GM06990 (cell line): ENCODE data around the gene ULK4.

ENCODE experiments used
- DNase-seq: peaks from one replicate; pipeline ENCODE4 v3.0.0-alpha.2; 2011; ENCODE audit not compliant: insufficient read length; ENCODE audit errors: extremely low read depth
- H3K27me3 ChIP-seq: replicated peaks from 2 replicates; pipeline ENCODE4 v1.6.0; 2011; ENCODE audit warnings: low read length; ENCODE audit not compliant: control insufficient read depth, insufficient read depth
- H3K36me3 ChIP-seq: 2 replicates; pipeline ENCODE4 v1.5.1; 2011; ENCODE audit warnings: low read length; ENCODE audit not compliant: control insufficient read depth, insufficient read depth
- H3K4me3 ChIP-seq: replicated peaks from 2 replicates; pipeline ENCODE4 v1.5.1; 2011; ENCODE audit warnings: low read depth, mild to moderate bottlenecking, control low read depth, low read length
- CTCF ChIP-seq: IDR thresholded peaks from 2 replicates; pipeline ENCODE4 v1.5.1; 2011; ENCODE audit warnings: low read length, control low read depth, mild to moderate bottlenecking, inconsistent platforms; ENCODE audit not compliant: insufficient read depth, poor library complexity, severe bottlenecking

The ULK4 gene

GRCh38 chr3:41276191-41276590, 685.7 kb downstream of the ULK4 start:
- no peak for TF ChIP-seq CTCF
- no peak for DNase-seq
- no peaks in the 10 kb centered on the region for H3K36me3 ChIP-seq
- no peak overlapping the region for H3K4me3 ChIP-seq
- H3K27me3 ChIP-seq = no peaks in the 10 kb centered on the region

- no peak for DNase-seq
- H3K36me3 ChIP-seq = no peaks in the 10 kb centered on the region
- no peak for TF ChIP-seq CTCF
- H3K27me3 ChIP-seq = no peaks in the 10 kb centered on the region; the same call in 1 of the 2 replicates
- no peak overlapping the region for H3K4me3 ChIP-seq
These were observed 686.8 kb downstream of the ULK4 start for GRCh38 chr3:41274944-41275668.

GRCh38 chr3:41272667-41273066, 689.2 kb downstream of the ULK4 start:
- Histone ChIP-seq H3K4me3 (no peak overlapping the region), H3K27me3 (no peaks in the 10 kb centered on the region; the same call in 1 of the 2 replicates), H3K36me3 (no peaks in the 10 kb centered on the region)
- no peak for TF ChIP-seq CTCF
- no peak for DNase-seq

GRCh38 chr3:41267975-41268640, 693.8 kb downstream of the ULK4 start:
- Histone ChIP-seq H3K36me3 (no peaks in the 10 kb centered on the region), H3K4me3 (no peak overlapping the region), H3K27me3 (no peaks in the 10 kb centered on the region; the same call in 1 of the 2 replicates)
- no peak for TF ChIP-seq CTCF
- DNase-seq = no peak

- no peak for TF ChIP-seq CTCF
- DNase-seq = no peak
- Histone ChIP-seq H3K36me3 (no peaks in the 10 kb centered on the region), H3K27me3 (no peaks in the 10 kb centered on the region; the same call in 1 of the 2 replicates), H3K4me3 (no peak overlapping the region)
These were observed 696.1 kb downstream of the ULK4 start for GRCh38 chr3:41265823-41266273.
